Astrocyte (in vitro differentiated cells and primary cell): ENCODE data around the gene CORO2A. TPM values are rescaled to one million over a fixed set of nuclear protein-coding genes. Genes with fewer than 3 reads are reported as not detected.

Experiments
- DNase-seq: peaks from one replicate; pipeline ENCODE4 v3.0.0-alpha.2; 2010; ENCODE audit warnings: low read depth
- FAIRE-seq: peaks from 2 replicates; lab custom pipeline; 2011; peaks lifted over from hg19 to GRCh38; lab: Jason Lieb, UNC
- H2AFZ ChIP-seq: 2 replicates; pipeline ENCODE4 v1.6.0; 2012; ENCODE audit warnings: low read depth, low read length, inconsistent platforms
- H3K27ac ChIP-seq: 2 replicates; pipeline ENCODE4 v1.5.1; 2011; ENCODE audit warnings: low read depth, low read length, inconsistent platforms
- H3K27me3 ChIP-seq: 2 replicates; pipeline ENCODE4 v1.6.0; 2011; ENCODE audit warnings: low read length, inconsistent platforms; ENCODE audit not compliant: insufficient read depth
- H3K36me3 ChIP-seq: 2 replicates; pipeline ENCODE4 v1.5.1; 2011; ENCODE audit warnings: low read length, inconsistent platforms; ENCODE audit not compliant: insufficient read depth
- H3K4me1 ChIP-seq: 2 replicates; pipeline ENCODE4 v1.5.1; 2011; ENCODE audit warnings: low read length, inconsistent platforms; ENCODE audit not compliant: insufficient read depth
- H3K4me2 ChIP-seq: 2 replicates; pipeline ENCODE4 v1.6.0; 2012; ENCODE audit warnings: low read length, inconsistent platforms
- H3K4me3 ChIP-seq: 2 replicates; pipeline ENCODE4 v1.5.1; 2011; ENCODE audit warnings: low read depth, mild to moderate bottlenecking, low read length, inconsistent platforms; ENCODE audit not compliant: insufficient read depth
- H3K79me2 ChIP-seq: 2 replicates; pipeline ENCODE4 v1.6.0; 2012; ENCODE audit warnings: mild to moderate bottlenecking, low read length, inconsistent platforms; ENCODE audit not compliant: insufficient read depth
- H3K9ac ChIP-seq: 2 replicates; pipeline ENCODE4 v1.6.0; 2012; ENCODE audit warnings: mild to moderate bottlenecking, low read length, inconsistent platforms
- H3K9me3 ChIP-seq: 2 replicates; pipeline ENCODE4 v1.5.1; 2012; ENCODE audit warnings: low read depth, mild to moderate bottlenecking, low read length, inconsistent platforms; ENCODE audit not compliant: insufficient read depth
- H4K20me1 ChIP-seq: 2 replicates; pipeline ENCODE4 v1.6.0; 2012; ENCODE audit warnings: low read length, inconsistent platforms; ENCODE audit not compliant: insufficient read depth
- H3K27ac Mint-ChIP-seq: one replicate; pipeline ENCODE4 v1.8.0; 2021; ENCODE audit warnings: mild to moderate bottlenecking, mixed read lengths; ENCODE audit not compliant: unreplicated experiment
- H3K27me3 Mint-ChIP-seq: one replicate; pipeline ENCODE4 v1.8.0; 2021; ENCODE audit warnings: low read depth, mixed read lengths; ENCODE audit not compliant: unreplicated experiment
- H3K36me3 Mint-ChIP-seq: one replicate; pipeline ENCODE4 v1.8.0; 2021; ENCODE audit warnings: low read depth, mixed read lengths; ENCODE audit not compliant: unreplicated experiment
- H3K4me1 Mint-ChIP-seq: one replicate; pipeline ENCODE4 v1.8.0; 2021; ENCODE audit warnings: low read depth, mixed read lengths; ENCODE audit not compliant: unreplicated experiment
- H3K4me3 Mint-ChIP-seq: one replicate; pipeline ENCODE4 v1.8.0; 2021; ENCODE audit warnings: mild to moderate bottlenecking, moderate library complexity, mixed read lengths; ENCODE audit not compliant: unreplicated experiment
- H3K9me3 Mint-ChIP-seq: one replicate; pipeline ENCODE4 v1.8.0; 2021; ENCODE audit warnings: mild to moderate bottlenecking, mixed read lengths; ENCODE audit not compliant: unreplicated experiment
- CTCF ChIP-seq: IDR thresholded peaks from 2 replicates; pipeline ENCODE4 v1.5.1; 2011; ENCODE audit warnings: low read depth, mild to moderate bottlenecking, inconsistent platforms, low read length, moderate library complexity; ENCODE audit not compliant: insufficient read depth
- EZH2 ChIP-seq: IDR thresholded peaks from 2 replicates; pipeline ENCODE4 v1.6.1; 2012; ENCODE audit warnings: mild to moderate bottlenecking, low read length, inconsistent platforms; ENCODE audit not compliant: insufficient read depth
- total RNA-seq: library from RNA; stranded (reverse); gene quantifications from 2 replicates; pipeline ENCODE4 v1.2.1, GENCODE V29; 2021

CORO2A gene
- total RNA-seq, 1 donor from 2014 or later, result 11.1 TPM

GRCh38 chr9:98121058-98121457, 71.4 kb downstream of the CORO2A start:
- FAIRE-seq (no peak), DNase-seq (no peak)
- no peak overlapping the region for H3K9ac ChIP-seq
- peaks cover 12% of the 10 kb centered on the region for H3K27me3 Mint-ChIP-seq
- no peaks in the 10 kb centered on the region for H4K20me1 ChIP-seq
- no peaks in the 10 kb centered on the region for H3K9me3 ChIP-seq
- H3K79me2 ChIP-seq, result no peaks in the 10 kb centered on the region
- H3K4me3 Mint-ChIP-seq, result no peak overlapping the region
- H3K27me3 ChIP-seq, result no peaks in the 10 kb centered on the region
- peaks cover 2% of the 10 kb centered on the region for H3K4me1 Mint-ChIP-seq
- no peaks in the 10 kb centered on the region for H3K36me3 ChIP-seq
- no peak for TF ChIP-seq CTCF
- no peak for TF ChIP-seq EZH2
- no peak overlapping the region for H3K4me2 ChIP-seq
- peaks cover 8% of the 10 kb centered on the region for H3K36me3 Mint-ChIP-seq
- H2AFZ ChIP-seq, result no peak overlapping the region
- H3K9me3 Mint-ChIP-seq, result no peaks in the 10 kb centered on the region
- H3K27ac ChIP-seq, result no peak overlapping the region
- H3K4me3 ChIP-seq, result no peak overlapping the region
- no peaks in the 10 kb centered on the region for H3K4me1 ChIP-seq
- no peak overlapping the region for H3K27ac Mint-ChIP-seq

GRCh38 chr9:98120476-98120875, 72.0 kb downstream of the CORO2A start:
- no peak for FAIRE-seq
- Mint-ChIP-seq H3K27me3 (peaks cover 12% of the 10 kb centered on the region), H3K27ac (no peak overlapping the region), H3K9me3 (no peaks in the 10 kb centered on the region), H3K4me3 (peak overlapping the region; percentile 36), H3K4me1 (peaks cover 2% of the 10 kb centered on the region), H3K36me3 (peaks cover 8% of the 10 kb centered on the region)
- no peaks in the 10 kb centered on the region for H3K79me2 ChIP-seq
- no peaks in the 10 kb centered on the region for H3K36me3 ChIP-seq
- no peaks in the 10 kb centered on the region for H3K9me3 ChIP-seq
- no peak overlapping the region for H3K9ac ChIP-seq
- no peak overlapping the region for H2AFZ ChIP-seq
- no peak overlapping the region for H3K4me2 ChIP-seq
- TF ChIP-seq EZH2 (no peak), CTCF (no peak)
- no peaks in the 10 kb centered on the region for H3K27me3 ChIP-seq
- H3K27ac ChIP-seq, result no peak overlapping the region
- no peak overlapping the region for H3K4me3 ChIP-seq
- DNase-seq, result no peak
- no peaks in the 10 kb centered on the region for H3K4me1 ChIP-seq
- H4K20me1 ChIP-seq, result no peaks in the 10 kb centered on the region
